Fibroblast of lung (primary cell): Measurements from ENCODE around the gene PPARG.

Experiments
- EZH2 ChIP-seq: IDR thresholded peaks from 2 replicates; pipeline ENCODE4 v1.5.1; 2012; ENCODE audit warnings: low read length, control low read depth, mild to moderate bottlenecking; ENCODE audit errors: missing control alignments
- TF ChIP-seq, protein P1 (sequence below), 2 donors: IDR thresholded peaks in 1 of 2; conservative IDR thresholded peaks in 1 of 2; 1 replicate in 1 of 2; 2 replicates in 1 of 2; pipeline ENCODE4 v1.5.1; 2011 to 2012; ENCODE audit warnings: low read length in 2 of 2, control low read depth in 1 of 2, inconsistent platforms in 1 of 2, low read depth in 1 of 2, mild to moderate bottlenecking in 1 of 2

DNA sequence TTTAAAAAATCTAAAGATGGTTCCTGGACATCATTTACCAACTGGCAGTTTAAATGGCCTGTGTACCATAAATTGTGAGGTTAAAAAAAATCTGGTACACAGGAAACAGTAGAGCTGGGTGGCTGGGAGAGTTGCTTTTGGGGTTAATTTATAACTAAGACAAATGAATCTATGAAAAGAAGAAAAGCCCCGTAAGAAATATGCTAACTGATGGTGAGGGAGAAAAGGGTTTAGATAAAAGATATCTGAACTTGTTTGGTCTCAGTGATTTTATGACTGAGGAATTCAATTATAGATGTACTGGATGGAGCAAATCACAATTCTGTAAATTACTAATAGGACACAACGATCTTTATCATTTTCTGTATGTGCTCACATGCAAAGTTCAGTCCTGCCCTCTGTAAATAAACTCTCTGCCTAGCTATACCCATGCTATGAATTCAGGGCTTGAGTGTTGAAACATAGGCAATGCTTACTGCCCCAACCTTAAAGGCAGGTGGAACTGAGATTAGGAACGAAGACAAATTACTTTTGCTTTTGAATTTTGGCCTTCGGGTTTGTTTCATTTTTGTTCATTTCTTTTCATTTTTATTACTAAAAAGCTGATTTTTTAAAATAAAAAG, 28.0 kb downstream of the PPARG start:
- TF ChIP-seq, protein P1, sequence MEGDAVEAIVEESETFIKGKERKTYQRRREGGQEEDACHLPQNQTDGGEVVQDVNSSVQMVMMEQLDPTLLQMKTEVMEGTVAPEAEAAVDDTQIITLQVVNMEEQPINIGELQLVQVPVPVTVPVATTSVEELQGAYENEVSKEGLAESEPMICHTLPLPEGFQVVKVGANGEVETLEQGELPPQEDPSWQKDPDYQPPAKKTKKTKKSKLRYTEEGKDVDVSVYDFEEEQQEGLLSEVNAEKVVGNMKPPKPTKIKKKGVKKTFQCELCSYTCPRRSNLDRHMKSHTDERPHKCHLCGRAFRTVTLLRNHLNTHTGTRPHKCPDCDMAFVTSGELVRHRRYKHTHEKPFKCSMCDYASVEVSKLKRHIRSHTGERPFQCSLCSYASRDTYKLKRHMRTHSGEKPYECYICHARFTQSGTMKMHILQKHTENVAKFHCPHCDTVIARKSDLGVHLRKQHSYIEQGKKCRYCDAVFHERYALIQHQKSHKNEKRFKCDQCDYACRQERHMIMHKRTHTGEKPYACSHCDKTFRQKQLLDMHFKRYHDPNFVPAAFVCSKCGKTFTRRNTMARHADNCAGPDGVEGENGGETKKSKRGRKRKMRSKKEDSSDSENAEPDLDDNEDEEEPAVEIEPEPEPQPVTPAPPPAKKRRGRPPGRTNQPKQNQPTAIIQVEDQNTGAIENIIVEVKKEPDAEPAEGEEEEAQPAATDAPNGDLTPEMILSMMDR (conservative IDR thresholded peaks at IDR 0.05 in 1 of 2, IDR thresholded peaks at IDR 0.05 in 1 of 2; ENCODE audit: low read depth in 1 of 2, low read length in 2 of 2): no peak
- TF ChIP-seq EZH2: no peak
